HCT116 (cell line): ENCODE measurements around the gene RAB21. TPM values are rescaled to one million over a fixed set of nuclear protein-coding genes. Genes with fewer than 3 reads are reported as not detected.

Experiments
- ATAC-seq: fragments of 200-7000 bp; cut with Tn5 transposase; 2 replicates; pipeline ENCODE4 v1.9.1; 2020; ENCODE audit warnings: mild to moderate bottlenecking, moderate library complexity
- BruUV-seq: library from RNA; stranded (reverse); fragments of 400-500 nt; replicated peaks from 2 replicates; lab custom pipeline; 2021; lab: Mats Ljungman, UMichigan
- CTCF ChIA-PET: fragments of 300-600 bp; sonication (Branson Sonifier 250); formaldehyde crosslinking; loops from one replicate; lab custom pipeline; 2021; ENCODE audit warnings: antibody characterized with exemption; lab: Charles Lee
- POLR2A ChIA-PET: fragments of 300-600, 350-600 bp; sonication (Branson Sonifier 250); formaldehyde crosslinking; loops from one replicate; lab custom pipeline; 2021; ENCODE audit warnings: antibody characterized with exemption; lab: Charles Lee
- RAD21 ChIA-PET, 2 experiments: fragments of 300-600 bp; sonication (Branson Sonifier 250); formaldehyde crosslinking; loops; one replicate each; lab custom pipeline; 2023; ENCODE audit warnings: low total read pairs in 2 of 2; ENCODE audit not compliant: uncharacterized antibody in 2 of 2, unreplicated experiment in 2 of 2, low non-redundant PET in 1 of 2; lab: Charles Lee
- DNase-seq: peaks from one replicate; pipeline ENCODE4 v3.0.0-alpha.2; 2010; ENCODE audit warnings: low read depth, low spot score
- H2AFZ ChIP-seq: fragments of 200-600 bp; shearing (Covaris generic), sonication (generic); 2 replicates; pipeline ENCODE4 v1.6.1; 2017; ENCODE audit warnings: low read depth, mixed run types, mixed read lengths, antibody characterized with exemption, low read length; ENCODE audit not compliant: poor library complexity, severe bottlenecking
- H3K27ac ChIP-seq: 2 replicates; pipeline ENCODE4 v1.5.1; 2012; ENCODE audit warnings: low read depth, low read length
- H3K27me3 ChIP-seq: fragments of 200-600 bp; sonication (generic); 2 replicates; pipeline ENCODE4 v1.6.1; 2016; ENCODE audit warnings: mixed run types, low read length, mixed read lengths; ENCODE audit not compliant: insufficient read depth
- H3K36me3 ChIP-seq, 2 experiments: fragments of 200-500 bp in 1 of 2; fragments of 200-600 bp in 1 of 2; sonication (Bioruptor generic) in 1 of 2; sonication (generic) in 1 of 2; 2 replicates each; pipeline versions ENCODE4 v1.5.1 to v1.6.1; 2014 to 2016; ENCODE audit warnings: low read length in 2 of 2, inconsistent platforms in 1 of 2, mixed read lengths in 1 of 2, mixed run types in 1 of 2; ENCODE audit not compliant: insufficient read depth in 2 of 2, control insufficient read depth in 1 of 2
- H3K4me1 ChIP-seq, 2 experiments: fragments of 200-600 bp in 1 of 2; sonication (generic) in 1 of 2; 2 replicates each; pipeline versions ENCODE4 v1.5.1 to v1.6.1; 2012 to 2017; ENCODE audit warnings: low read length in 2 of 2, inconsistent platforms in 1 of 2, mild to moderate bottlenecking in 1 of 2, mixed read lengths in 1 of 2, mixed run types in 1 of 2, moderate library complexity in 1 of 2; ENCODE audit not compliant: insufficient read depth in 2 of 2, control insufficient read depth in 1 of 2
- H3K4me2 ChIP-seq: fragments of 200-600 bp; sonication (generic); 2 replicates; pipeline ENCODE4 v1.6.1; 2017; ENCODE audit warnings: mixed run types, low read length, mixed read lengths
- H3K4me3 ChIP-seq, 2 experiments: fragments of 200-600 bp in 1 of 2; sonication (generic) in 1 of 2; replicated peaks in 1 of 2; 2 replicates each; pipeline ENCODE4 v1.5.1; 2011 to 2016; ENCODE audit warnings: low read length in 2 of 2, control low read depth in 1 of 2, low read depth in 1 of 2, mild to moderate bottlenecking in 1 of 2, mixed read lengths in 1 of 2, mixed run types in 1 of 2
- H3K79me2 ChIP-seq: fragments of 200-600 bp; sonication (generic); 2 replicates; pipeline ENCODE4 v1.6.1; 2017; ENCODE audit warnings: mild to moderate bottlenecking, mixed run types, low read length, moderate library complexity, mixed read lengths; ENCODE audit not compliant: insufficient read depth
- H3K9ac ChIP-seq: fragments of 200-600 bp; sonication (generic); 2 replicates; pipeline ENCODE4 v1.6.1; 2016; ENCODE audit warnings: low read length, mixed read lengths
- H3K9me2 ChIP-seq: fragments of 200-600 bp; sonication (generic), shearing (Covaris generic); 2 replicates; pipeline ENCODE4 v1.6.1; 2017; ENCODE audit warnings: mixed run types, mild to moderate bottlenecking, moderate library complexity; ENCODE audit not compliant: insufficient read depth
- H3K9me3 ChIP-seq, 2 experiments: fragments of 200-500 bp in 1 of 2; fragments of 200-600 bp in 1 of 2; sonication (Bioruptor generic) in 1 of 2; sonication (generic) in 1 of 2; 2 replicates each; pipeline ENCODE4 v1.6.1; 2014 to 2017; ENCODE audit warnings: low read length in 2 of 2, mixed read lengths in 2 of 2, inconsistent platforms in 1 of 2, low read depth in 1 of 2, mild to moderate bottlenecking in 1 of 2, mixed run types in 1 of 2, moderate library complexity in 1 of 2; ENCODE audit not compliant: control insufficient read depth in 1 of 2, insufficient read depth in 1 of 2
- H4K20me1 ChIP-seq: fragments of 200-600 bp; sonication (generic), shearing (Covaris generic); 2 replicates; pipeline ENCODE4 v1.6.1; 2017; ENCODE audit warnings: mixed run types, mild to moderate bottlenecking, moderate library complexity; ENCODE audit not compliant: insufficient read depth
- ATF3 ChIP-seq: IDR thresholded peaks from 2 replicates; pipeline ENCODE4 v1.6.1; 2012
- CTCF ChIP-seq, 3 experiments: fragments of 200-600 bp in 1 of 3; sonication (generic) in 1 of 3; IDR thresholded peaks in 2 of 3; conservative IDR thresholded peaks in 1 of 3; 2 replicates each; pipeline ENCODE4 v1.5.1; 2012 to 2017; ENCODE audit warnings: low read depth in 2 of 3, low read length in 2 of 3, antibody characterized with exemption in 1 of 3, borderline replicate concordance in 1 of 3, control low read depth in 1 of 3, mild to moderate bottlenecking in 1 of 3, mixed read lengths in 1 of 3, mixed run types in 1 of 3, moderate library complexity in 1 of 3; ENCODE audit not compliant: insufficient read depth in 1 of 3
- EGR1 ChIP-seq: IDR thresholded peaks from 2 replicates; pipeline ENCODE4 v1.6.1; 2012; ENCODE audit warnings: low read depth
- FOSL1 ChIP-seq: IDR thresholded peaks from 2 replicates; pipeline ENCODE4 v1.6.1; 2012; ENCODE audit warnings: low read depth
- JUND ChIP-seq: IDR thresholded peaks from 2 replicates; pipeline ENCODE4 v1.6.1; 2012
- MAX ChIP-seq: IDR thresholded peaks from 2 replicates; pipeline ENCODE4 v1.6.1; 2012
- POLR2A ChIP-seq: IDR thresholded peaks from 2 replicates; pipeline ENCODE4 v1.7.0; 2011; ENCODE audit warnings: borderline replicate concordance; ENCODE audit not compliant: insufficient read depth, insufficient read length; ENCODE audit errors: extremely low read depth
- POLR2AphosphoS5 ChIP-seq: IDR thresholded peaks from 2 replicates; pipeline ENCODE4 v1.6.1; 2011; ENCODE audit warnings: mild to moderate bottlenecking, low read depth, low read length, moderate library complexity
- SIN3A ChIP-seq: IDR thresholded peaks from 2 replicates; pipeline ENCODE4 v1.6.1; 2012; ENCODE audit warnings: low read depth
- SP1 ChIP-seq: IDR thresholded peaks from 2 replicates; pipeline ENCODE4 v1.6.1; 2012; ENCODE audit warnings: low read depth
- SRF ChIP-seq: IDR thresholded peaks from 2 replicates; pipeline ENCODE4 v1.6.1; 2012; ENCODE audit warnings: low read depth
- TCF7L2 ChIP-seq: IDR thresholded peaks from 2 replicates; pipeline ENCODE4 v1.7.0; 2011; ENCODE audit warnings: borderline replicate concordance, inconsistent platforms; ENCODE audit not compliant: insufficient read depth, insufficient read length; ENCODE audit errors: extremely low read depth
- YY1 ChIP-seq: IDR thresholded peaks from 2 replicates; pipeline ENCODE4 v1.6.1; 2011; ENCODE audit warnings: low read length, low read depth, moderate library complexity, mild to moderate bottlenecking; ENCODE audit not compliant: insufficient replicate concordance; ENCODE audit errors: extremely low read depth
- ZFX ChIP-seq: fragments of 450-650 bp; IDR thresholded peaks from 2 replicates; pipeline ENCODE4 v1.6.1; 2017
- ZNF274 ChIP-seq: fragments of 200-500 bp; sonication (Bioruptor generic); IDR thresholded peaks from 2 replicates; pipeline ENCODE4 v1.6.1; 2014; ENCODE audit warnings: mild to moderate bottlenecking, low read depth, low read length, inconsistent platforms
- intact Hi-C: fragments of 100-400 bp; cut with micrococcal nuclease; formaldehyde crosslinking; loops from 2 replicates; pipeline ENCODE4 v1.10.0; 2022
- total RNA-seq: library from RNA; stranded (reverse); gene quantifications from one replicate; pipeline ENCODE4 v1.2.1, GENCODE V29; 2021; ENCODE audit not compliant: unreplicated experiment

RAB21 gene
- total RNA-seq, 1 experiment from 2014 or later = 57.1 TPM

GRCh38 chr12:71849109-71849851 is 94.6 kb downstream of the RAB21 start:
- Histone ChIP-seq H3K9me2 (no peaks in the 10 kb centered on the region), H2AFZ (no peak overlapping the region), H3K79me2 (peaks cover 93% of the 10 kb centered on the region), H3K27me3 (no peaks in the 10 kb centered on the region), H3K9ac (no peak overlapping the region), H4K20me1 (peaks cover 4% of the 10 kb centered on the region; the same call in 1 of the 2 replicates), H3K4me1 (no peaks in the 10 kb centered on the region), H3K4me3 (no peak overlapping the region), H3K36me3 (no peaks in the 10 kb centered on the region), H3K4me2 (no peak overlapping the region), H3K27ac (no peak overlapping the region), H3K9me3 (no peaks in the 10 kb centered on the region)
- ATAC-seq (no peak), DNase-seq (no peak)
- CTCF ChIA-PET = no interaction called here
- no peak for TF ChIP-seq JUND
- no peak for TF ChIP-seq SRF
- no peak for TF ChIP-seq POLR2A
- TF ChIP-seq SIN3A = no peak
- TF ChIP-seq POLR2AphosphoS5 = no peak
- no peak for TF ChIP-seq ZNF274
- no peak for TF ChIP-seq TCF7L2
- TF ChIP-seq ATF3 = no peak
- TF ChIP-seq FOSL1 = no peak
- no peak for TF ChIP-seq YY1
- no peak for TF ChIP-seq CTCF (IDR thresholded peaks at IDR 0.05 in 2 of 3, conservative IDR thresholded peaks at IDR 0.05 in 1 of 3; ENCODE audit: borderline replicate concordance in 1 of 3, insufficient read depth in 1 of 3, low read depth in 2 of 3, low read length in 2 of 3)
- TF ChIP-seq MAX = no peak
- TF ChIP-seq EGR1 = no peak
- no peak for TF ChIP-seq SP1
- no peak for TF ChIP-seq ZFX
- intact Hi-C loops = no loop called here
- POLR2A ChIA-PET = no interaction called here
- RAD21 ChIA-PET = no interaction called here
- BruUV-seq = no TSS peak

Other genes with a start within 250 kb of the RAB21 start
- 37.1 TPM for gene ZFC3H1, start 91.0 kb upstream of the RAB21 start, total RNA-seq
- gene THAP2, start 90.6 kb upstream of the RAB21 start, total RNA-seq = 3.7 TPM
- gene TMEM19, start 68.8 kb upstream of the RAB21 start, total RNA-seq = 18.9 TPM
- 37.3 TPM for gene TBC1D15, start 84.9 kb downstream of the RAB21 start, total RNA-seq
- not detected for gene TPH2, start 184.0 kb downstream of the RAB21 start, total RNA-seq